GM18498 (cell line): ENCODE data around the gene CIB4.

Experiments
- ATAC-seq: cut with Tn5 transposase; IDR thresholded peaks from one replicate; pipeline ENCODE4 v1.9.1; 2021; ENCODE audit warnings: mild to moderate bottlenecking, moderate library complexity; ENCODE audit not compliant: unreplicated experiment

Gene CIB4

DNA sequence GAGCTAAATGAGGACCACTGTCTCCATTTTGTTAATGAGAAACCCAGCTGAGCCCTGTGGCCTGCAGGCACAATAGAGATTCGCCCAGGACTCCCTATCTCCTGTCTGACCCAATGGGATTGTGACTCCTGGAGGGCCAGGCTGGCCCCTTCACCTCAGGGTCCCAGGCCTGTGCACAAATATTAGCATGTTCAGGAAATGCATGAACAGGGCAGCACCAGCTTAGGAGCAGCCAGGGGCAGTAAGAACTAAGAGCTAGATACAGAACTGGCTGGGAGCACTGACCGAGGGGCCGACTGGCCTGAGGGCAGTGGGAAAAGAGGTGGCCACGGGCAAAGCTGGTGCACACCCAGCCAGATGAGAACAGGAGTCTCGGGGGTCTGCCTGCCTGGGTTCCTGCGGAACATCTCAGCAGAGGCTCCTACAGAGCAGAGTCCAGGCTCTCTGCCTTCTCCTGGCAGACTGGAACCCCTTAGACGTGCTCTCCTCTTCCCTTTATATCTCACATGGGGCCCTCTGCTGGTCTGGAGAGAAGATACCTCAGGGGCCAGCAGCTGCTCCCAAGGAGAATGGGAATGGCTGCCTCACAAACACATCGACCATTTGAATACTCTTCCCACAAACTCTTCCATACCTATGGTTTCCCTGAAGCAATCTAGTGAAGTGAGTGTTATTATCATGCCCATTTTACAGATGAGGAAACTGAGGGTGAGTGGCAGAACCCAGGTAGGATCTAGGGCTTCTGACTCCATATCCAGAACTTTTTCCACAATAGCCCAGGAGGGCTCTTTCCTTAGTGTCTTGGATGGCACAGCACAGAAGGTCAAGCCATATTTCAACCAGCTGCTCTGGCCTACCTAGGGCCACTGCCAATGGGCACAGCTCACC lies 85.7 kb downstream of the CIB4 start:
- no peak for ATAC-seq

DNA sequence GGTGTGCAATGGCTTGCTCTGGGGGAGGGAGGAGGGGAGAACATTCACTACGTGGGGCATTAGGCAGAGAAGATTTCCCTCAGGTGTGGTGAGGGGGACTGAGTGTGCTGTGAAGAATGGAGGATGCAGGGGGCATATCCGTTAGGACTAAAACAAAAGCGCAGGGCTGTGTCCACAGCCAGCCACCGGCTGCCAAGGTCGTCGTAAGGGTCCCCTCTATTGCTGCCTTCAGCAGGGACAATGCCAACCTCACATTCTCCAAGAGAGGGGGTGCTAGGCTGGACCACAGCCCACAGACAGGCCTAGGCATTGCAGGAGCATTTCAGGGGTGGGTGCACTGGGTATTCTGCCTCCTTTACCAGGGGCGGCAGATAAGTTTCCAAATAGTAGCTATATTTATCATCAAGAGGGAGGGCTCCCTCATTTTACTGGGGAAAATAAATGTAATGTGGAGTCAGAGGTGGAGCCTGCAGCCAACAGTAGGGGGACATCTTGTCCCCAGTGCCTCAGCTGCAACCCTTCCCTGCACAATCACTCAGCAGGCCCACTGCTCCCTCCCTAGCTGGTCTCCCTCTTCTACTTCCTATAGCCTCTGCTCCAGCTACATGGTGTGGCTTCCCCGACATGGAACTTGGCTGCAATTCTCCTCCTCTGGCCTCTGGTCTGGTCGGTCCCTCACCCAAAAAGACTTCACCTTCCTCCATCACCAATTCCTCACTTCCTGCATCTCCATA lies 88.4 kb downstream of the CIB4 start:
- no peak for ATAC-seq

DNA sequence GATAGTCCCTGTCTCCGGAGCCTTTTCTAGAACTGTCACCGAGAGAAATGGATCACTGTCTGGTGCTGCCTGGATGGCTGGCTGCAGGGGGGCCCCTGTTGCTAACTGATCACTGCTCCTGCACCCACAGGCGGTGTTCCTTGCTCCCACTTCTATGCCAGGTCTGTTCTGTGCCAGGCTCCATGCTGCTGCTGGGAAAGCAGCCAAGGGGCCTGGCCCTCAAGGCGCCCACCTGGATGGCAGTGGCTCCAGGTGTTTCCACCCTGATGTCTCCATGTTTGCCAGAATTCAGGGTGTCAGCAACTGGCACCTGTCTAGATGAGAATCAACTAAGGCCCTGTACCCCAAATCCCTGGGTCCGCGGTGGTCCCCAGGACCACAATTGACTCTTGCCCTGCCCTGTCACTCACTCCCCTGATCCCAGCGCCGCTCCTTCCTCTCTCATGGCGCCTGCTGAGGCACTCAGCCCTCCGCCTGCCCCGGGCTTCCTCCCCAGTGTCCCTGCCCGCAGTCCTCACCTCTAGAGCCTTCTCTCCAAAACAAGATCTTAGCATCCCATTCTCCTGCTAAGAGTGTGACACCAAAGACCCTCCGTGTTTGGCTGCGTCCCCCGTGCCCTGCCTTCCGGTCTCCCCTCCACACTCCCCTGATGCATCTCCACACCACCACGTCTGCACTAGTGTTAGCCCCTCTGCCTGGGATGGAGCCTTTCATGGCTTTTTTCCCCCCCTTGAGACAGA lies 90.7 kb downstream of the CIB4 start:
- ATAC-seq = no peak

DNA sequence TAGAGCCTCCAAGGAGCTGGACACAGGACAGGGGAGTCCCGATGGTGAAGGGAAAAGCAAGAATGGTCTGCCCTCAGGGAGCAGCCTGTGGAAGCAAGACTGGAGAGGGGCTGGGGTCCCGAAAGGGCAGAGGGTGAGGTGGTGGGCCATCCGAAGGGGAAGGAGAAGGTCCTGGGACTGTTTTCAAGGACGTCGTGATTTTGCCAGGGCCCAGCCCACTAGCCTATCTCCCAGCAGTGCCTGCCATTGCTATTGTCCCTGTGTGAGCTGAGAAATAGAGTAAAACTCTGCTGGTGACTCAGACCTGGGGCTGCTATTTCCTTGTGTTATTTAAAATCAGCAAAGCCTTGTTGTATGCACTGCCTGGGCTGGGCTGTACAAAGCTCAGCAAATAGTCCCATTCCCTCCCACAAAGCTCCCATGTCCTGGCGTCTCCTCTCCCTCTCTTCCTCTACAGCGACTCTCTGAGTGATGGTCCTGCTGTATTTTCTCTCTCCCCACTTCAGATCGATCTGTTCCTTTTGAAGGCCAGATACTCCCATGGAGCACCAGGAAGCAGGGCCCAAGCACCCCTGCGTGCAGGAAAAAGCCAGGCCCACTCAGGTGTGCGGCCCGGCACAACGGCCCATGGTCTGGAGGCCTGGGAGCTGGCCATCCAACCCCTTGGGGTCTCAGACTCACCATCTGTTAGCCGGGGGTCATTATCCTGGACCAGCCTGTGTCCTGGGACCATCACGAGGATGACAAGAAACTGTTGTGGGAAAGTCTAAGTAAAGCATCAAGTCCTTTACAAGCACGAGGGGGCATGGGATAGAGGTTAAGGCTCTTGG lies 98.3 kb downstream of the CIB4 start:
- ATAC-seq = no peak

DNA sequence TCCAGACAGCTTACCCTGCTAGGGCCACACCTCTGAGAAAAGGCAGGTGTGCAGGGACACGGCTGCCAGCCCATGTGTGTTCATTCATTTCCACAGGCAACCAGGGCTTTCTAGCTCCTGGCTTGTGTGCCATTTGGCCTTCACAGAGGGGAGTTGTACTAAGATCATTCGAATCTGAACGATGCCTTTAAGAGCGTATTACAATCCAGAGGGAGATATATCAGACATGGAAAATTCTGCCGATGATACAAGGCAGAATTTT lies 99.0 kb downstream of the CIB4 start:
- ATAC-seq = no peak

DNA sequence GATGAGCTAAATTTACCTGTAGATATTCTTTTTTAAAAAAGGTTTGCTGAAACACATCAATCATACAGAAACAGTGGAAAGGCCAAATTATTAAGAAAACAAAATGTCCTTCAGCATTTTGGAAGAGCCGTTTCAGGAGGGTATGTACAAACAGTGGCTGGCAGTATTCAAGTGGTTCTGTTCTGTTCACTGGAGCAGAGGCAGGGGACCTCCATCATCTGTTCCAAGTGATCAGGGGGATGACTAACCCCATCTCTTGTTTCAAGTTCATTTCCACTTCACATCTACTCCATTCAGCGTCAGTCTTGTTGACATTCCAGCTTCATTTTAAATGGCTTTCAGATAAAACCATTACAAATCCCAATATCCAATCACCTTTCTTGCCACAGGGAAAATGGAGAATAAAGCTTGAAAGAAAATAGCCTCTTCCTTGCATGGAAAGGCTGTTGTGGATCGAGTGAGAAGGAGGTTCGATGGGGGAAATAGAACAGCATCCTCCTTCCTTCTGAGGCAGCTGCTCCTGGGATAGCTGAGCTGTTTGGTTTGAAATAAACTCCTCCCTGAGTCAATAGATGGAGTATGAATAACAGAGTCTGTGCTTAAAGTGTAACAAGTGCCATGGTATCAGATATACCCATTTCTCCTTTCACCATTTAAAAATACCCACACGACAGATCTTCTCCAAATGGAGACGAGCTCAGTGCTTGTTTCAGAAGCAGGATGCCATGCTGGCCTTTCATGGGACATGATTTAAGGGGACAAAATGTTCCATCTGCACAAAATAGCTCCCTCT lies 99.6 kb downstream of the CIB4 start:
- no peak for ATAC-seq

DNA sequence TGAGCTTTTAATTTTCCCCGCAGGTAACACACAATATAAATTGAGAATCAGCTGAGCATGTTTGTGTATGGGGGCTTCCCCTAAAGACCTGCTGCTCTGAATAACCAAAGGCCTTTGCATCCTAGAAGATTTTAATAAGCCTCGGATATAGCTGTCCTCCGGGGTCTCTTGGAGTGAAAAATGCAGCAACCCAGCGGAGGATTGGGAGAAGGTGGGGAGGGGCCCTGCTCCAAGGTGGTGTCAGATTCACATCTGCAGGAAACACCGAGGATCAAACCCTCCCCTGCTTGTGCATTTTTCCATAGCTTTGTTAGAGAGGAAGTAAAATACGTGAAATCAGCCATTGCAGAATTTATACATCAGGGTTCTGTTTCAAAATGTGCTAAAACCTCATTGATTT lies 100.2 kb downstream of the CIB4 start:
- no peak for ATAC-seq

DNA sequence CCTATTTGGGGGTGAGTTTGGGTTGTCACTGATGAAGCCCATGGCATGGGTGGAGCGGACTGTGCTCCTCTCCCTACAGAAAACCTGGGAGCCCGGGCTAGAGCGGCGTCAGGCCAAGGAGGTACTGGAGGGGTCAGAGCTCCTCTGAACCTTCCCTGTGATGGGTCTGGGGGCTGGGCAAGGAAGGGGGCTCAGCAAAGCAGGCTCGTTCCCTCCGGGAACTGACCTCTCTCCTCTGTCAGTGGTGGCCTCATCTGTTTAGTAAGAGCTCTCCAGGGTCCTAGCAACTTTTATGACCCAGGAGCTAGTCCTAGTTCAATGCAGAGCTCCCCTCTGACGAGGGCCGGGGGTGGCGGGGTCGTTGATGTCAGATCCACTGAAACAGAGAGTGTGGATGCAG lies 100.9 kb downstream of the CIB4 start:
- ATAC-seq = no peak

DNA sequence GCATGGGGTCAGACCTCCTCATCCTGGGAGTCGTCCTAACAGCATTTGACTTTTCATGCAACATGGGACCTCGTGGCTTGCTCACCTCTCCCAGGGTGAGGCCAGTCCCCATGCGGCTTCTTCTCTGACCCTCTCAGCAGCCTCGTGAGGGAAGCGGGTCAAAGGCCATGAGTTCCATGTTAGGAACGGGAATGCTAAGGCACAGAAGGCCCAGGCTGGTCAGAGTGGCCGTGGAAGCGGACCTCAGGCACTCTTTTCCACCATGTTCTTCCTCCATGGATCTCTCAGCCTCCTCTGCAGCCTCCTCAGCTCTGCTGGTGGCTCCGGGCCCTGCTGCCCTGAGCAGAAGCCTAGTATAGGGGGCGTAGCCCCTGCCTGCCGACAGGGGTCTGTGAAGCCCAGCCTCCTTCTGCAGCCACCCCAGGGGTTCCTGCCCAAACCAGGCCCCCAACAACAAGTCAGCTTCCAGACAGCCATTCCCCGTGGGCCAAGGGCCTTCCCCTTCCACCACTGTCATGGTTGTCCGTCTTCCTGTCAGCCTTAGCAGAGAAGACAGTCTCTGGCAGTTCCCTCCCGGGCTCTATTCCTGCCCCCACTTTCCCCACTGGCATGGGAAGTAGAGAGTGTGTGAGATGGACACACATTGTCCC lies 103.2 kb downstream of the CIB4 start:
- ATAC-seq = no peak

DNA sequence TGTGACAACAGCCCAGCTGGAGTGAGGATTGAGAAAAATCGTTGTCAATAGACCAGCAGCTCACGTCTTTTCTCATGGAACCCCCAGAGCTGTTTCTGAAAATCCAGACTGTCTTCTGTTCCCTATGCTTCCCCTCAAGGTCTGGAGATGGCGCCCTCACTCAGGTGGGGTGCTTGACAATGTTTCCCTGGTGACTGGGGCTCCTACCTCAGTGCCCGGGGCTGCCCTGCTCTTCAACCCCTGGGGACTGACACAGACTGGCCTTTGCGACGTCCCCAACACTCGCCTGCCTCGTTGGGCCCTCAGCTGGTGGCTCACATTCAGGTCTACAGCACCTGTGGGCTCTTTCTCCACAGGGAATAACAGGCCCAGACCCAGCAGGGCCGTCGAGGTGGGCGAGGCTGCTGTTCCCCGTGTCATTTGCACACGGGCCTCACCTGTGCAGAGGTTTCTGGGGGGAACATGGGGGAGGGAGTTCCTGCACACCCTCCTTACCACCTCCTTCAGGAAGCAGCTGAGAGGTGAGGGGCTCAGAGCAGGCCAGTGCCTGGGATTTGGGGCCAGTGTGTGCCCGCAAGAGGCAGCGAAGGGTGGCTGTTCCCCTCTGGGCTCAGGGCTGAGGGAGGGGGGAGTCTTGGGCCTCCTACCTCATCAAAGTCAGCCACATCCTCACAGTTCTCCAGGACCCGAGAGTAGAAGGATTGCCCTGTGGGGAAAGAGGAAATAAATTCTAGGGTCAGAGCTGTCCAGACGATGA lies 103.9 kb downstream of the CIB4 start:
- no peak for ATAC-seq

DNA sequence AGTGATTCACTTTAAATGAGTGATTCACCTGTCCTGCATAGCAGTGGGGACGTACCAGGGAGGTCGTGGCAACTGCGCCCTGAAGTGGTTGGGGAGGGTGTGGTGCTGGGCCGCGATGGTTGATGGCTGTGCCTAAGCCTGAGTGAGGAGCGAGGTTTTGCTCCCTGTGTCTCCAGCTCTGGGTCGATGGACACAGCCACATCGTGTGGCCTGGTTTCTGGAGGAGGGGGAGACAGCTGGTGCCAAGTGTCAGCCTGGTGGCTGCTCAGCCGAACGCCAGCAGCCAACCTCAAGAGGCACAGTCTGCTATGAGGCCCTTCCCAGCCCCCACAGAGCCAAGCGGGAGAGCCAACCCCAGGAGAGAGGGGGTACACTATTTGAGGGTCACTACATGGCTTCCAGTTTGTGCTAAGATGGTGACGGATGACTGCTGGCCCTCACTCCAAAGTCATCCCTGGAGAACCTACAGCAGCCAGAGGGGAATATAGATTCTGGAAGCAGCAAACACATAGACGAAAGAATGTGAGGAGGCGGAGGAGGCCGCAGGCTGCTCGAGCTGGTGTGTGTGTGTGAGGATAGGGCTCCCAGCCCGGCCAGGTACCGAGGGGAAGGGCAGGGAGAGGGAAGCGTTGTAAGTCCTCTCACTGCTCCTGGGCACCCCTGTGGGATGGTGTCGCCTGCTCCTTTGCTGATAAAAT lies 104.6 kb downstream of the CIB4 start:
- ATAC-seq = no peak

DNA sequence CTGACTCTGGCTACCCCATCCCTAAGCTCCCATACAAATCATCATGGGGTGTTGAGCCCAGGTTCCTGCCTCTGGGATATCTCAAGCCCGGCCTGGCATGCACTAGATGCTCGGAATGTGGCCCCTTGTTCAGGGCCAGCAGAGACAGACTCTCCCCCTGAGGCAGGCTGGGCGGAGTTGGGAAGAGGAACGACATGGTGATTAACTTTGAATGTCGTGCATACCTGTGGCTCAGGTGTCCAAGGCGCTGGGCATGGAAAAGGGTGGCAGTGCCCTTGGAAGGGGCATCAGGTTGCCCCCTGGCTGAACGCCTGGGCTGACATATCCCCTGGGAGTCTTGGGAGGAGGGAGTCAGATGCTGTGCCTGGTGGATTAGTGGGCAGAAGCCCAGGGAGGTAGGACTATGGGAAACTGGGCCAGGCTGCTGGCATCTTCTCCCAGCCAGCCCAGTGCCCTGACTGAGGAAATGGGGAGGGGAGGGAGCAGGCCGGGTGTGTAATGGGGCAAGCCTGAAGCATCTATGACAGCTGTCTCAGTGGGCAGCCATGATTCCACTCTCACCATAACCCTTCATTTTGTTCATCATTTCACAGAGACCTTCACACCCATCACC lies 105.4 kb downstream of the CIB4 start:
- ATAC-seq = no peak

DNA sequence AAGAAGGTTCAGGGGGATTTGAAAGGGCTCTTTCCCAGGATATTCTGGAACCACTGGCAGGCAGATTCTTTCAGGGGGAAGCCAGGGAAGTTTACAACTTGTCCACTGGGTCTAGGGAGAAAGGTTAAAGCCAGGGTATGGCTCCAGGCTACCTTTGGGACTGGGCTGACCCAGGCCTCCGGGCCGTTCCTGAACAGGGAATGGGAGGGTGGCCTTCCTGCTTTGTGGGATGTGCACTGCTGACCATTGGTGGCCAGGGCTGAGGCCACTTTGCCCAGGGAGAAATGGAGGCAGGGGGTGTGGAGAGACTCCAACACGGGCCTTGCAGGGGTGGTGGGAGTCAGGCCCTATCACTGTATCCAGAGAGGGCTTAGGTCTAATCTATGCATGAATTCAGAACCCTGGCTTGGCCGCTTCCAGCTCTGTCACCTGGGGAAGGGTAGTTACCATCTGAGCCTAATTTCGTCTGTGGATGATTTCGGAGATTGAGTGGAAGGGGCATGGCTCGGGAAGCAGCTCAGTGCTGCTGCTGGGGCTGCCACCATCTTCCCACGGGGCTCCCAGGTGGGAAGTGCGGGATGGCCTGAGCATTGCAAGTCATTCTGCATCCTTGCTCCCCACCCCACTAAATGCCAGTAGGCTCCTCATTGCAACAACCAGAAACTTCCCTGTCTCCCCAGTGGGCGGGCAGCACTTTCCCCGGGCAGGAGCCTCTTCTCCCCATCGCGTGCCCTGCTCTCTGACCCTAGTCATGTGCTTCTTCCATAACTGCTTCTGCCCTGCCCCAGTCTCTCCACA lies 106.1 kb downstream of the CIB4 start:
- no peak for ATAC-seq

DNA sequence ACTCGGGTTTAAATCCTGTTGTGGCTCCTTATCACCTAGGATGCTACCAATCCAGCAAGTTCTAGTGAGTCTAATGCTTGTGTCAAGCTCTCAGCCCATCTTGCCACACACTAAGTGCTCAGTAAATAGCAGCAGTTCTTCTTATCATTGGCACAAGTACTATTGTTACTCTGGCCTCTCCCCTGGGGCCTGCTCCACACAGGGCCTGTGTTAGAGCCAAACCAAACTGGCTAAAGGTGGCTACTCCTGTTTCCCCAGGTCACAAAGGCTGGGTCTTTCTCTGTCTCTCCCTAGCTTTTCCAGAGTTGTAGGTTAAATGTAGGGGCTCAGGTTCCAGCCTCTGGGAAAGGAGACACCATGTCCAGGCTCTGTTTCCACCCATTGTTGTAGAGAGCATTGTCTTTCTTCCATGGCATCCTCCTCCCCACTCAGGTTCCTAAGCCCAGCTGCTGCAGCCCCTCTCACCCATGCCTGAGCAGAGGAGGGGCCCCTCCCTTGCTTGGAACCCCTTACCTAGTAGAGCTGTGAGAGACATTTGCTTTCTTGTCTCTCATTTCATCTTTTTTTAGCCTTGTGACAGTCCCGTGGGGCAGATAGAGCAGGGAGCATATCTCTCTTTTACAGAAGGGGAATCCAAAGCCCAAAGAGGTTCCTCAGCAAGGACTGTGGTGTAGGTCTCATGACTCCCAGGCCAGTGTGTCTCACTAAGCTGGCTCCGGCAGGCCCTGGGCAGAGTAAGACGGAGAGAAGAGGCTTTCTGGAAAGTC lies 106.9 kb downstream of the CIB4 start:
- ATAC-seq = no peak

DNA sequence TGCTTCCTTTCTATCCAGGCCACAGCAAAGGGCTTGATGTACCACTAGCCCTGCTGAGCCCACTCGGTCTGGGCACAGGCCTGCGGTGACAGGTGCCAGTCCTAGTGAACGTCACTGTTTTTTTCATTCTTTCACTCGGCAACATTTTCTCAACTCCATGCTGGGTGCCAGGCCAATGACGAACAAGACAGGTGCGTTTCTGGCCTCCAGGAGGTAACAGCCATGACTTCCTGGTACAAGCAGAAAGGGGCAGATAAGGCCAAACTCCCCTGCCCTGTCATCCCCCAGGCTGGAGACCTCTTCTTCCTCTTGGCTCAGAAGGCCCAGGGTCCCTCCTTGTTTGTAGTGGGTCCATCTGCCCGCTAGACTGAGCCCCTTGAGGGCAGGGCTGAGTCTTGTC lies 107.5 kb downstream of the CIB4 start:
- no peak for ATAC-seq
